HL-60 (cell line): Measurements from ENCODE around the gene DBNL.
A peak's percentile ranks its signal among the peaks of the same experiment; 100 is the strongest.

Experiments used
- CTCF ChIP-seq: IDR thresholded peaks from one replicate; pipeline ENCODE4 v1.5.1; 2011; ENCODE audit warnings: low read length, control low read depth, inconsistent platforms; ENCODE audit not compliant: insufficient read depth
- GABPA ChIP-seq: IDR thresholded peaks from 2 replicates; pipeline ENCODE4 v1.6.1; 2012; ENCODE audit warnings: low read depth
- POLR2AphosphoS5 ChIP-seq: IDR thresholded peaks from 2 replicates; pipeline ENCODE4 v1.6.1; 2012; ENCODE audit warnings: low read depth
- REST ChIP-seq: IDR thresholded peaks from 2 replicates; pipeline ENCODE4 v1.6.1; 2012; ENCODE audit warnings: low read depth; ENCODE audit not compliant: insufficient replicate concordance

GRCh38 chr7:44063894-44064651, 19.6 kb downstream of the DBNL start:
- TF ChIP-seq CTCF: no peak
- 0 out of 2 replicates have a peak, but pooled peaks have one; percentile 22 for TF ChIP-seq POLR2AphosphoS5
- peak; percentile 47 for TF ChIP-seq REST
- TF ChIP-seq GABPA: no peak
